ENCODE results near the gene PRUNE2. TPM values are rescaled to one million over a fixed set of nuclear protein-coding genes. Genes with fewer than 3 reads are reported as not detected.

Gene PRUNE2
- total RNA-seq, 2 donors from 2014 or later, result 58.6 to 78.9 TPM

DNA sequence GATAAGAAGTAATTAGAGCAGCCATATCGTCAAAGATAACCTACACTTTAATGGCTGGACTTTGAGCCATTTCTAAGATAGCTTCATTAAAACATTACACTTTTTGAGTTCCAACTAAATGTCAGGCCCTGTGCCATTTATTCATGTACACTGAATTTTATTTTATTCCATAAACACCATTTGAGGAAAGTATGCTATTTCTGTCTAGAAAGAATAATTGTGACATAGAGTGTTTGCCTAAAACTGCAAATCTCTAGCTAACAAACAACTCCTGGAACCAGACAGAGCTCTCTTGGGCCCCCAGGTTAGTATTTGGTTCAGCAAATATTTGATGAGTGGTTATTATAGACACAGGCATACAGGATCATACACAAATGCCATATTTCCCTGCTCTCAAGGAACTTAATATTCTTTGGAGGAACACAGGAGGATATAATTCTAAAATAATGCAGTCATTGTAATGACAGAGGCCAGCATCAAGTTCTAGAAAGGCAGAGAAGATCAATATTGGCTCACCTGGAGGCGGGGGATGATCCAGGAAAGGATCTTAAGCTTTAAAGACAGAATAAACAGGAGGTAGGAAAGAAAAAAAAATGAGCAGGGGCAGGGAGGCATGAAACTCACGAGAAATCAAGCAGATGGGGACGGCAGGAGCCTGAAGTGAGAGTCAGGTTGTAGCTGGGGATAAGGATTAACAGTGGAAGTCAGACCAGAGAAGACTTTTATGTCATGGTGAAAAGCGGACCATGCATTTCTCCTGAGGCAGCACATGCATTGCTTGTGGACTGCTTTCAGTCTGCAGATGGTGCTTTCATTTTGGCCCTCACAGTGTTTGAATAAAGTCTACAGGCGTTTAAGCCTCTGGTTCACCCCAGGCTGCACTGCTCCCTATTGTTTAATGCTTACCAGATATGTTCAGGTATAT lies 319.3 kb downstream of the PRUNE2 start:
- Histone ChIP-seq H3K36me3 (no peaks in the 10 kb centered on the region), H3K4me3 (no peak overlapping the region), H3K4me1 (replicated peaks) (peaks cover 10% of the 10 kb centered on the region), H3K27me3 (replicated peaks; ENCODE audit: insufficient read depth) (no peaks in the 10 kb centered on the region), H3K27ac (peak overlapping the region; percentile 24 to 55), H3K9me3 (no peaks in the 10 kb centered on the region)
- TF ChIP-seq POLR2AphosphoS5 (IDR thresholded peaks at IDR 0.05), result peak; percentile 29
- TF ChIP-seq POLR2A (IDR thresholded peaks at IDR 0.05), result no peak
- WGBS, result 41% methylated on average over 6 of the region's 6 CpGs
- intact Hi-C loops (cut with DNase I), result no loop called here
- no peak for DNase-seq (ENCODE audit: low spot score)

DNA sequence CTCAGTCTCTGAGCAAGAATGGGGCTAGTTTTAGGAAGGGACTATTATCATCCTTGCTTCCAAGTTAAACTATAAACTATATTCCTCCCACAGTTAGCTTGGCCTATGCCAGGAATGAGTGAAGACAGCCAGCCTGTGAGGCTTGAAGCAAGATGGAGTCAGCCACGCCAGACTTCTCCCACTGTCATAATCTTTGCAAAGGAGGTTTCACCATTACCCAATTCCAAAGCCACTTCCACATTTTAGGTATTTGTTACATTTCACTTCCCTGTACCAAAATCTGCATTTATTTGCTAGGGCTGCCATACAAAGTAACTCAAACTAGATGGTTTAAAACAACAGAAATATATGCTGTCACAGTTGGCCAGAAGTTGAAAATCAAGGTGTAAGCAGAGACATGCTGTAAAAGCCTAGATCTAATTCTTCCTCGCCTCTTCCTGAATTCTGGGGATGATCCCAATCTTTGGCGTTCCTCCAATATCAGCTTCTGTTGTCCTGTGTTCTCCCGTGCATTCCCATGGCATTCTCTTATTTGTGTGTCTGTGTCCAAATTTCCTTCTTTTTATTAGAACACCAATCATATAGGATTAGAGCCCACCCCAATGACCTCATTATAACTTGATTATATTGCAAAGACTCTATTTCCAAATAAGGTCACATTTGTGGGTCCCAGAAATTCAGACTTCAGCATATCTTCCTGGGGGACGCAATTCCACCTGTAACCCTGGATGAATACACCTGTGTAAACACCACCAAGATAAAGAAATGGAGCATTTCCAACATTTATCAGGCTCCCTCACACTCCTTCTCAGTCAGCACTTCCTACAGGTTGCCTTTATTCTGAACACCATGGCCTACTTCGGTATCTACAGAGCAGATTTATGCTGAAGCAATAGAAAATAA lies 320.2 kb downstream of the PRUNE2 start:
- no peak for DNase-seq (ENCODE audit: low spot score)
- TF ChIP-seq POLR2AphosphoS5 (IDR thresholded peaks at IDR 0.05) (no peak), POLR2A (IDR thresholded peaks at IDR 0.05) (no peak)
- TF ChIP-seq, protein P1, sequence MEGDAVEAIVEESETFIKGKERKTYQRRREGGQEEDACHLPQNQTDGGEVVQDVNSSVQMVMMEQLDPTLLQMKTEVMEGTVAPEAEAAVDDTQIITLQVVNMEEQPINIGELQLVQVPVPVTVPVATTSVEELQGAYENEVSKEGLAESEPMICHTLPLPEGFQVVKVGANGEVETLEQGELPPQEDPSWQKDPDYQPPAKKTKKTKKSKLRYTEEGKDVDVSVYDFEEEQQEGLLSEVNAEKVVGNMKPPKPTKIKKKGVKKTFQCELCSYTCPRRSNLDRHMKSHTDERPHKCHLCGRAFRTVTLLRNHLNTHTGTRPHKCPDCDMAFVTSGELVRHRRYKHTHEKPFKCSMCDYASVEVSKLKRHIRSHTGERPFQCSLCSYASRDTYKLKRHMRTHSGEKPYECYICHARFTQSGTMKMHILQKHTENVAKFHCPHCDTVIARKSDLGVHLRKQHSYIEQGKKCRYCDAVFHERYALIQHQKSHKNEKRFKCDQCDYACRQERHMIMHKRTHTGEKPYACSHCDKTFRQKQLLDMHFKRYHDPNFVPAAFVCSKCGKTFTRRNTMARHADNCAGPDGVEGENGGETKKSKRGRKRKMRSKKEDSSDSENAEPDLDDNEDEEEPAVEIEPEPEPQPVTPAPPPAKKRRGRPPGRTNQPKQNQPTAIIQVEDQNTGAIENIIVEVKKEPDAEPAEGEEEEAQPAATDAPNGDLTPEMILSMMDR (IDR thresholded peaks at IDR 0.05), result no peak
- H3K36me3 ChIP-seq, result no peaks in the 10 kb centered on the region
- peak overlapping the region; percentile 24 to 55 for H3K27ac ChIP-seq
- intact Hi-C loops (cut with DNase I), result no loop called here
- no peaks in the 10 kb centered on the region for H3K27me3 ChIP-seq (replicated peaks; ENCODE audit: insufficient read depth)
- peaks cover 10% of the 10 kb centered on the region for H3K4me1 ChIP-seq (replicated peaks)
- no peak overlapping the region for H3K4me3 ChIP-seq
- 46% methylated on average over 6 of the region's 6 CpGs for WGBS
- no peaks in the 10 kb centered on the region for H3K9me3 ChIP-seq

DNA sequence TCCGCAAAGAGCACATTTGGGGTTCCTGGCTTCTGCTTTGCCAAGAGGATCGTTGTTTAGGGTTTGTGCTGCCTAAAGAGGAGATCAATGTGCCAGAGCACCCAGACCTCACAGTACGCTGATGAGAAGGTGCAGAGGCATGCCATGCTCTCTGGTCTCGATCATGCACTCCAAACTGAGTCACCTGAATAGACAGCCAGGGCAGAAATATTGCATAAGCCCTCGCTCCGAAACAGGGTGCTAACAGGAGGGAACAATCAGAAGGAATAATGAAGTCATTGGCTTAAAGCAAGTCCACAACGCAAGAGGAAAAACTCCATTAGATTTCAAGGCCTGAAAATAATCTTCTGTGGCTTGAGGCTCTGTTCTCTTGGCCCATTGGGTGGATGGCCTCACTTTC lies 322.7 kb downstream of the PRUNE2 start:
- 92% methylated on average over 7 of the region's 7 CpGs for WGBS
- TF ChIP-seq, protein P1 (IDR thresholded peaks at IDR 0.05), result no peak
- no peak for TF ChIP-seq POLR2AphosphoS5 (IDR thresholded peaks at IDR 0.05)
- TF ChIP-seq POLR2A (IDR thresholded peaks at IDR 0.05), result no peak
- Histone ChIP-seq H3K4me1 (replicated peaks) (peaks cover 10% of the 10 kb centered on the region), H3K27ac (no peak overlapping the region), H3K9me3 (no peaks in the 10 kb centered on the region), H3K27me3 (replicated peaks; ENCODE audit: insufficient read depth) (no peaks in the 10 kb centered on the region), H3K36me3 (no peaks in the 10 kb centered on the region), H3K4me3 (no peak overlapping the region)
- DNase-seq (ENCODE audit: low spot score), result no peak
- intact Hi-C loops (cut with DNase I), result no loop called here

DNA sequence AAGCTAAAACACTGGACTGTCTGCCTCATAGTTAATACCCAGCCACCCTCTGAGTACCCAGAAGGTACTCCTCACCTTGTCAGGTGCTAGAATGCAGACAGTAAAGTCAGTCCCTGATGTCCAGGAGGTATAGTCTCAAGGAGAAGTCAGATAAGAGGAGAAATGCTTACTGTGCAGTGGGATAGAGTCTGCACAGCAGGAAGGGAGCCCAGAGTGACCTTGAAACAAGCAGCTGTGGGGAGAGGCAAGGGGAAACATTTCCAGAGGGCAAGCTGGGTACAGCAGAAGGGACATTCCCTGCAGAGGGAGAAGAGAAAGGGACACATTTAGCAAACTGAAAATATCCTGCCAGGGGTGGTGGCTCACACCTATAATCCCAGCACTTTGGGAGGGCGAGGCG lies 324.2 kb downstream of the PRUNE2 start:
- TF ChIP-seq, protein P1 (IDR thresholded peaks at IDR 0.05), result no peak
- TF ChIP-seq POLR2A (IDR thresholded peaks at IDR 0.05) (no peak), POLR2AphosphoS5 (IDR thresholded peaks at IDR 0.05) (no peak)
- Histone ChIP-seq H3K9me3 (no peaks in the 10 kb centered on the region), H3K4me3 (no peak overlapping the region), H3K27ac (no peak overlapping the region), H3K36me3 (no peaks in the 10 kb centered on the region), H3K4me1 (replicated peaks) (no peaks in the 10 kb centered on the region), H3K27me3 (replicated peaks; ENCODE audit: insufficient read depth) (no peaks in the 10 kb centered on the region)
- no peak for DNase-seq (ENCODE audit: low spot score)
- intact Hi-C loops (cut with DNase I), result no loop called here
- 97% methylated on average over 2 of the region's 2 CpGs for WGBS

DNA sequence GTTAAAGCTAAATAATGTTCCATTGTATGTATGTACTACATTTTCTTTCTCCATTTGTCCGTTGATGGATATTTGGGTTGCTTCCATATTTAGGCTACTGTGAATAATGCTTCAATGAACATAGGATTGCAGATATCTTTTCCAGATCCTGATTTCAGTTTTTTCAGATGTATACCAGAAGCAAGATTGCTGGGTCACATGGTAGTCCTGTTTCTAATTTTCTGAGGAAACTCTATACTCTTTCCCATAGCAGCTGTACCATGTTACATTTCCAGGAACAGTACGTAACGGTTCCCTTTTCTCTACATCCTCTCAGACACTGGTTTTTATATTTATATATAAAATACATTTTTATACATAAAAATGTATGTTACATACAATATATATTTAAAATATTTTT lies 325.1 kb downstream of the PRUNE2 start:
- WGBS, result 75% methylated on average over 3 of the region's 3 CpGs
- intact Hi-C loops (cut with DNase I), result no loop called here
- Histone ChIP-seq H3K27ac (no peak overlapping the region), H3K36me3 (no peaks in the 10 kb centered on the region), H3K9me3 (no peaks in the 10 kb centered on the region), H3K27me3 (replicated peaks; ENCODE audit: insufficient read depth) (no peaks in the 10 kb centered on the region), H3K4me3 (no peak overlapping the region), H3K4me1 (replicated peaks) (no peaks in the 10 kb centered on the region)
- TF ChIP-seq POLR2AphosphoS5 (IDR thresholded peaks at IDR 0.05) (no peak), POLR2A (IDR thresholded peaks at IDR 0.05) (no peak)
- TF ChIP-seq, protein P1 (IDR thresholded peaks at IDR 0.05), result no peak
- DNase-seq (ENCODE audit: low spot score), result no peak

Measured in prostate gland (tissue), 2 donors.